HPDE6-E6E7 (cell line): Measurements from ENCODE around the gene ART1.

Experiments used
- DNase-seq: peaks from one replicate; pipeline ENCODE4 v3.0.0; 2011; ENCODE audit warnings: missing footprints; ENCODE audit errors: extremely low spot score

Gene ART1

DNA sequence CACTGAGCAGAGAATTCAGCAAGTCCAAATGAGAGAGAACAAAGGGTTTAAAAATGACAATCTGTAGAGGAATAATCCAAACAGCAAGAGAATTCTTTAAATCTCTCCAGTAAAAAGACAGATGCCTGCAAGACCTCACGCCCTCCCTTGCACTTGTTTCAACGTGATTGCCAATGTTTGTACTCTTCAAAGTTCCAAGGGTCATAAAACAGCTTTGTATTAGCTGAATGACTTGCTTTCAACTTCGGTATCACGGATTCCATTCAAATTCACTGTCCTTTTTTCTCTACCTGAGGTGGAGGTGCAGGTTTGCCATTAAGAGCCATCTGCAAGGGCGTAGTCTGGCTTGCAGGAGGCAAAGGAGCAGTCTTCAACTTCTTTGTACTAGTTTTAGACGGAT lies 67.3 kb downstream of the ART1 start:
- no peak for DNase-seq
